Right lobe of liver (tissue), 6 donors: ENCODE measurements around the gene ADAP2. TPM values are rescaled to one million over a fixed set of nuclear protein-coding genes. Genes with fewer than 3 reads are reported as not detected.

Source experiments
- ATAC-seq, 4 donors: fragments of 200-7000 bp; cut with Tn5 transposase; one replicate each; pipeline ENCODE4 v1.9.1; 2020; ENCODE audit warnings: mild to moderate bottlenecking in 4 of 4, moderate library complexity in 4 of 4
- DNase-seq, 3 donors: peaks; one replicate each; pipeline ENCODE4 v3.0.0-alpha.2; 2020
- H3K27ac ChIP-seq, 3 donors: fragments of 200-600 bp; one replicate each; pipeline ENCODE4 v1.8.0; 2022
- H3K27me3 ChIP-seq, 2 donors: fragments of 200-600 bp; one replicate each; pipeline ENCODE4 v1.8.0; 2022
- H3K36me3 ChIP-seq, 4 donors: fragments of 200-600 bp; sonication (generic) in 1 of 4; one replicate each; pipeline versions ENCODE4 v1.5.1 to v1.8.0; 2017 to 2022; ENCODE audit warnings: control low read depth in 1 of 4
- H3K4me1 ChIP-seq, 4 donors: fragments of 200-600 bp; sonication (generic) in 1 of 4; one replicate each; pipeline versions ENCODE4 v1.5.1 to v1.8.0; 2017 to 2022; ENCODE audit warnings: control low read depth in 1 of 4
- H3K4me3 ChIP-seq, 3 donors: fragments of 200-600 bp; one replicate each; pipeline ENCODE4 v1.8.0; 2022
- H3K9me3 ChIP-seq, 4 donors: fragments of 200-600 bp; sonication (generic) in 1 of 4; one replicate each; pipeline versions ENCODE4 v1.5.1 to v1.8.0; 2017 to 2022; ENCODE audit warnings: control low read depth in 1 of 4
- CTCF ChIP-seq, 4 donors: fragments of 200-600 bp in 3 of 4; fragments of 450-650 bp in 1 of 4; IDR thresholded peaks; one replicate each; pipeline versions ENCODE4 v1.5.1 to v1.8.0; 2016 to 2022; ENCODE audit warnings: antibody characterized with exemption in 4 of 4, mild to moderate bottlenecking in 2 of 4
- POLR2A ChIP-seq: fragments of 450-650 bp; IDR thresholded peaks from one replicate; pipeline ENCODE4 v1.6.1; 2017; ENCODE audit warnings: antibody characterized with exemption, mild to moderate bottlenecking
- WGBS: methylation state at CpG from one replicate; pipeline ENCODE4 v1.1.6; 2018; ENCODE audit warnings: low coverage, low lambda C conversion rate; ENCODE audit not compliant: insufficient coverage; ENCODE audit errors: missing lambda C conversion rate; 5-methylcytosine and 5-hydroxymethylcytosine counted together
- intact Hi-C, 2 donors: fragments of 100-400 bp; cut with DNase I; formaldehyde crosslinking; loops; one replicate each; pipeline versions ENCODE4 v1.11.2 to v1.14.1; 2022
- small RNA-seq, 2 experiments: library from RNA; depleted of rRNA; stranded (forward); fragments of <200 nt; gene quantifications; one replicate each; pipeline ENCODE3, GENCODE V24; 2016
- total RNA-seq, 6 experiments: library from RNA; depleted of rRNA in 2 of 6; stranded (reverse); fragments of >200 nt in 2 of 6; fragmentation: NEBNext Ultra II Directional in 3 of 6; extraction: Animal tissue kit (Norgen Biotek cat#: 25700) in 3 of 6; gene quantifications; one replicate each; pipeline versions ENCODE4 v1.1.0 to v1.2.4, GENCODE V29; 2016 to 2023
- donor health status: DM: no; HTN: yes; CAD: no.
- donor health status: DM: no; HTN: no; CAD: no.
- donor health status: DM: no; HTN: no; CAD: no.
- donor health status: DM: no; HTN: yes; CAD: no.
- donor health status: DM: no; HTN: yes; CAD: no.

The ADAP2 gene
- total RNA-seq, 6 experiments from 2014 or later = 5.4 to 13.2 (median 8.1) TPM

- Histone ChIP-seq H3K9me3 (no peaks in the 10 kb centered on the region), H3K36me3 (no peaks in the 10 kb centered on the region), H3K4me3 (peak overlapping the region; percentile 53 to 69 (median 68)), H3K27ac (peak overlapping the region in 2 of 3 donors; percentile 31 to 40), H3K27me3 (no peaks in the 10 kb centered on the region), H3K4me1 (no peaks in the 10 kb centered on the region)
- under 1% methylated on average over 17 of the region's 65 CpGs for WGBS
- intact Hi-C loops = no loop called here
- ATAC-seq (peak; percentile 87 to 92 (median 88)), DNase-seq (peak; percentile 57 to 72 (median 61))
- peak; percentile 33 for TF ChIP-seq POLR2A
- TF ChIP-seq CTCF (IDR thresholded peaks at IDR 0.05) = no peak
Measured at GRCh38 chr17:31008374-31009041, 86.8 kb downstream of the ADAP2 start.

Small RNAs within 50 kb of the gene (small RNA-seq; reads per million reads assigned to genes)
- gene AC138207.3 (0 reads per million in 2 experiments), gene RN7SL138P (0 reads per million in 2 experiments)

Other genes with a start within 250 kb of the ADAP2 start
- gene CRLF3, start 97.3 kb upstream of the ADAP2 start, total RNA-seq = 1 to 10 TPM; 2.4 to 6.7 (median 5.0) TPM
- gene ATAD5, start 90.0 kb upstream of the ADAP2 start, total RNA-seq = 1 to 10 TPM in 2 of 6 experiments, under 1 TPM in 4; 0.29 to 2.7 (median 0.67) TPM
- gene TEFM, start 15.7 kb upstream of the ADAP2 start, total RNA-seq = 1 to 10 TPM; 6.6 to 9.9 (median 8.1) TPM
- 1 to 10 TPM; 3.7 to 6.1 (median 4.6) TPM for gene RNF135, start 49.1 kb downstream of the ADAP2 start, total RNA-seq
- gene NF1, start 173.0 kb downstream of the ADAP2 start, total RNA-seq = 10 to 100 TPM; 26.6 to 35.3 (median 30.0) TPM